BLaER1 (cell line): ENCODE measurements around the gene SLCO4A1.

Experiments
- H3K27ac ChIP-seq: shearing (Covaris generic); formaldehyde crosslinking; 2 replicates; pipeline ENCODE4 v1.8.1; 2022
- H3K27me3 ChIP-seq: shearing (Covaris generic); formaldehyde crosslinking; 2 replicates; pipeline ENCODE4 v1.8.1; 2022
- H3K36me3 ChIP-seq: shearing (Covaris generic); formaldehyde crosslinking; 2 replicates; pipeline ENCODE4 v1.8.1; 2022
- H3K4me1 ChIP-seq: shearing (Covaris generic); formaldehyde crosslinking; 2 replicates; pipeline ENCODE4 v1.8.1; 2022
- H3K4me2 ChIP-seq: shearing (Covaris generic); formaldehyde crosslinking; 2 replicates; pipeline ENCODE4 v1.8.1; 2022
- H3K4me3 ChIP-seq: shearing (Covaris generic); formaldehyde crosslinking; 2 replicates; pipeline ENCODE4 v1.8.1; 2022
- H3K9ac ChIP-seq: shearing (Covaris generic); formaldehyde crosslinking; 2 replicates; pipeline ENCODE4 v1.8.1; 2022
- H3K9me3 ChIP-seq: shearing (Covaris generic); formaldehyde crosslinking; 2 replicates; pipeline ENCODE4 v1.8.1; 2022
- H4K20me1 ChIP-seq: shearing (Covaris generic); formaldehyde crosslinking; 2 replicates; pipeline ENCODE4 v1.8.1; 2022
- Cebpa-rat ChIP-seq: shearing (Covaris generic); IDR thresholded peaks from 2 replicates; pipeline ENCODE4 v1.8.1; 2022

SLCO4A1 gene

DNA sequence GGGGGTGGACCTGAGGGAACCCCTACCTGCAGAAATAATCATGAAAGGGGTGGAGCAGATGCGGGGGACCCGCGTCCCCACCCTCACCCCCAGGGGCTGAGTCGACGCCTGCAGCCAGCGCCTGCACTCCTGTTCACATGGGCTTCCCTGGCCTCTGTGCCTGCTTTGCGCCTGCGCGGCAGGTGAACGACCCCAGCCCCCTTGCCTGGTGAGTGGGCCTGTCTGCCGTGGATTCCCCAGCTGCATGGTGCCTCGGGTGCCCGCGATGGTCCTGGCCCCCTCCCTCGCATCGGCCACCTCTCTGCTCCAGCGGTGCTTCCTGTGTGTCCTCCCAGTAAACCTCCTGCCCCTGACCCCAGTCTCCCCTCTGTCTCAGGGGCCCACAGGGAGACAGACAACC is 47.6 kb downstream of the SLCO4A1 start:
- H3K9ac ChIP-seq, result peak overlapping the region; percentile 41; the same call in 1 of the 2 replicates
- TF ChIP-seq Cebpa-rat, result no peak

DNA sequence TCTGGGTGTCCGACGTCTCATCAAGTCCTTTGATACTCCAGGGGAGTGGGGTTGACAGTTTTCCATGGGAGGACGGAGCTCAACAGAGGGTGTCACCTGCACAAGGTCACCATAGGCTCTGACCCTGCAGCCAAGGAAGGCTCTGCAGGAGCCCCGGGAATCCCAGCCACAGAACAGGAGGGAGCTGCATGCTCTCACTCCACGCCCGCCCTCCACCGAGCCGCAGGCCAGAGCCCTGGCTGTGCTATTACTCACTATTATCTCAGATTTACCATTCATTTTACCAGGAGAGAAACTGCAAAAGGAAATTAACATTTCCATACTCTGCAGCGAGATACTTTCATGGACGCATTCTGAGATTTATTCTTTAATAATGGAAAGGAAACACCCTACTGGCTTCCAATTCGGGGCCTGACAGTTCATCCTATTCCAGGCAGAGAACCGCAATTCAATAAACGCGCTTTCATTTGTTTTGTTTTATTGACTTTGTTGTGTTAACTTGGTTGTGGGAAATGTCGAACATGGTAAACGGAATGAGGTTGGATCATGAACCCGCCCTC is 48.0 kb downstream of the SLCO4A1 start:
- 0 out of 2 replicates have a peak overlapping the region, but pooled peaks have one; percentile 20 for H3K4me3 ChIP-seq
- no peaks in the 10 kb centered on the region for H3K9me3 ChIP-seq
- no peak for TF ChIP-seq Cebpa-rat
- no peaks in the 10 kb centered on the region for H3K27me3 ChIP-seq
- H3K9ac ChIP-seq, result 0 out of 2 replicates have a peak overlapping the region, but pooled peaks have one; percentile 41
- peaks cover 98% of the 10 kb centered on the region for H3K4me1 ChIP-seq
- peak overlapping the region; percentile 95 for H3K4me2 ChIP-seq
- H3K36me3 ChIP-seq, result no peaks in the 10 kb centered on the region
- no peaks in the 10 kb centered on the region for H4K20me1 ChIP-seq
- peak overlapping the region; percentile 71 for H3K27ac ChIP-seq

More for the DNA sequence above, 47.6 kb downstream of the SLCO4A1 start:
- peak overlapping the region; percentile 95 for H3K4me2 ChIP-seq
- H3K27ac ChIP-seq, result peak overlapping the region; percentile 62
- peaks cover 100% of the 10 kb centered on the region for H3K4me1 ChIP-seq
- no peaks in the 10 kb centered on the region for H4K20me1 ChIP-seq
- no peak overlapping the region for H3K4me3 ChIP-seq
- H3K9me3 ChIP-seq, result no peaks in the 10 kb centered on the region
- no peaks in the 10 kb centered on the region for H3K27me3 ChIP-seq
- H3K36me3 ChIP-seq, result no peaks in the 10 kb centered on the region

DNA sequence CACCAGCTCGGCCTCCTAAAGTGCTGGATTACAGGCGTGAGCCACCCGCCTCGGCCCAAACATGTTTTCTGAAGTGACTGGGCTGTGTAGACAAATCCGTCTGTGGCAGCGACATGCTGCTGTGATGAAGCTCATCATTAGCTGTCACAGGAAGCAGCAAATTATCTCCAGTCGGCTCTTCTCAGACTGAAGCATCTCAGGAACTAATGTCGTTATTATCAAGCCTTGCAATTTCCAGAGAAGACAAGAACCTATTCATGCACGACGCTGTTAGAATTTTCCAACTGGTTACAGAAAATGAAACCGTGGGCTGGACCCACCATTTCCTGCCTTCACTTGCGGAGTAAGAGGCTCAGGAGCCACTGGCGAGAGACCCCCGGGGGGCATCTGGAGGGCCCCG is 49.2 kb downstream of the SLCO4A1 start:
- 0 out of 2 replicates have a peak overlapping the region, but pooled peaks have one; percentile 12 for H3K4me3 ChIP-seq
- peak overlapping the region; percentile 71 for H3K27ac ChIP-seq
- no peaks in the 10 kb centered on the region for H4K20me1 ChIP-seq

DNA sequence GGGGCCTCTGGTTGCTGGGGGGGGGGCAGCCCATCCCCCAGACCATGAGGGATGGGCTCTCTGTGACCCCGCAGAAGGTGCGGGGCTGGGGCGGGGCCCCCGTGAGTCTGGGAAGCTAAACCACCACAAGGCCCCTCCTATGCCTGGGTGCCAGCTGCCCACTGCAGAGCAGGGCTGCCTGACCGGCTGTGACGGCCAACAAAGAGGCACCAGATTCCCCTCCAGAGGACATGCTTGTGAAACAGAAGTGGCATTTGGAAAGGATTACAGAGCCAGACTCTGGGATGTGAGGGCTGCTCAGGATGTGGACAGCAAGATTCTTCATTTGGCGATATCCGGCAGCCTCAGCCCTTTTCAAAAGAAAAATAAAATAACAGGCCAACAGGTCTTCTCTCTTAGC is 49.9 kb downstream of the SLCO4A1 start:
- Histone ChIP-seq H3K9ac (no peak overlapping the region), H3K27me3 (no peaks in the 10 kb centered on the region)
- no peak for TF ChIP-seq Cebpa-rat

More for the DNA sequence above, 49.2 kb downstream of the SLCO4A1 start:
- Histone ChIP-seq H3K9me3 (no peaks in the 10 kb centered on the region), H3K36me3 (no peaks in the 10 kb centered on the region), H3K27me3 (no peaks in the 10 kb centered on the region), H3K4me1 (peaks cover 86% of the 10 kb centered on the region), H3K9ac (no peak overlapping the region), H3K4me2 (peak overlapping the region; percentile 95)
- TF ChIP-seq Cebpa-rat, result no peak

DNA sequence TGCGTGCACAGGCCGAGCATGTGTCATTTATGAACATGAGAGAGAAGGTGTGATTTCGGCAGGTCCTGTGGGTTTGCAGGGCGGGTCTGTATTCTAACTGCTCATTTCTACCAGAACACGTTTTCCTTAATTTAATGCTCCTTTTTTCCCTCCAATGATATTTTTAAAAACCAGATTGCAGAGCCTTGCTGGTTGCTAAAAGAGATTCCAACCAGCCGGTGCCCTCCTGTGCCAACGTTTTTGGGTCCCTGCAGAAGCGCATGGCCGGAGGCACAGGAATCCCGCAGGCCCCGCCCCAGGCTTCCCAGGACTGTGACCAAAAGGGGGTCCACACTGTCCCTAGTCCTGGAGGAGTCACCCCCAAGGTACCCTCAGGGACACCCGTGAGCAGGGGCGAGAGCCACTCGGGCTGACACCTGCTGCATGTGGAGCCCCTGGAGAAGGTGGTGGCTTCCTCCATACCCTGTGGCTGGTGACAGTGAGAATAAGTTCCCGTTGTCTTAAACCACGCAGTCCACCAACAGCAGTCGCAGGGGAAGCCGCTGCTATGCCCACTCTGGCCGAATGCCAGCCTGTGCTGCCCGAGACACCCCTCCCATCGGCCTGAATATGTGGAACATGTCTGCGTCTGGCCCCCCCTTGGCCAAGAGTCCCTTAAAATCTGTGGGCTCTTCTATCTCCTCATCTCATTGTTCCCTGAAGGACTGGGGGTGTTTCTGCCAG is 50.7 kb downstream of the SLCO4A1 start:
- Histone ChIP-seq H3K4me3 (no peak overlapping the region), H3K9ac (no peak overlapping the region), H4K20me1 (no peaks in the 10 kb centered on the region), H3K4me1 (peaks cover 83% of the 10 kb centered on the region), H3K36me3 (no peaks in the 10 kb centered on the region), H3K9me3 (no peaks in the 10 kb centered on the region), H3K27me3 (no peaks in the 10 kb centered on the region), H3K4me2 (peak overlapping the region; percentile 95), H3K27ac (no peak overlapping the region)
- no peak for TF ChIP-seq Cebpa-rat

More for the DNA sequence above, 49.9 kb downstream of the SLCO4A1 start:
- Histone ChIP-seq H3K4me2 (peak overlapping the region; percentile 95), H3K4me3 (no peak overlapping the region), H3K36me3 (no peaks in the 10 kb centered on the region), H3K27ac (peak overlapping the region; percentile 71), H4K20me1 (no peaks in the 10 kb centered on the region), H3K4me1 (peaks cover 83% of the 10 kb centered on the region), H3K9me3 (no peaks in the 10 kb centered on the region)

DNA sequence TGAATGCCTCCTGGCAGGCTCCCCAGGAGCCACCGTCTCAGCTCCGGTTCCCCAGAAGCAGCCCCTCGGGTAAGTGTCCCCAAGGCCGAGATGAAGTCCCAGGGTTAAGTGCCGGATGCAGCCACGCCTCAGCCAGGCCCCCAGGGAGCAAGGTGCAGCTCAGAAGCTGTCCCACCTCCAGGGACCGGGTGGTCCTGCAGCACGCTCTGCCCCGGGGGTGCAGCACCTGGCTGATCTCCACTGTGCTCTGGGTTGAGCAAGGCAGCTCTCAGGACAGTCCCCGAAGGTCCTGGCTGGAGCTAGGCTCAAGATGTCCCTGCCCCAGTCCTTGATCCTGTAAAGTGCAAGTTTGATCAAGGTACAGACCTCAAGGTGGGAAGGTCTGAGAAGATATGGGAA is 51.2 kb downstream of the SLCO4A1 start:
- Histone ChIP-seq H3K9me3 (no peaks in the 10 kb centered on the region), H4K20me1 (no peaks in the 10 kb centered on the region), H3K4me2 (peak overlapping the region; percentile 95), H3K4me1 (peaks cover 80% of the 10 kb centered on the region), H3K9ac (no peak overlapping the region), H3K27me3 (no peaks in the 10 kb centered on the region), H3K27ac (no peak overlapping the region), H3K36me3 (no peaks in the 10 kb centered on the region), H3K4me3 (no peak overlapping the region)
- TF ChIP-seq Cebpa-rat, result no peak

DNA sequence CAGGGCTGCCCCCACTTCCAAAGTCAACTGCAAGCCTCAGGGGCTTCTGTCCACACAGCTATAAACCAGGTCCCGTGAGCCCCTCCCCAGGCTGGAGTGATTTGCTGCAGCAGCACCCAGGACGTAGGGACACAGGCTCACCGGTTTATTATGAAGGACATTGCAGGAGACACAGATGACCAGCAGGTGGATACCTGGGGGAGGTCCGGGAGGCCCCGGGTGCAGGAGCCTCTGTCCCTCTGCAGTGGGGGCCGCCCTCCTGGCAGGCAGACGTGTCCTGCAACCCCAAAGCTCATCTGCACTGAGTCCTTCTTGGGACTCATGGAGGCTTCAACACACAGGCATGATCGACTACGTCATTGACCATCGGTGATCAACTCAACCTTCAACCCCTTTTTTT is 51.8 kb downstream of the SLCO4A1 start:
- no peaks in the 10 kb centered on the region for H3K27me3 ChIP-seq
- no peaks in the 10 kb centered on the region for H3K36me3 ChIP-seq

DNA sequence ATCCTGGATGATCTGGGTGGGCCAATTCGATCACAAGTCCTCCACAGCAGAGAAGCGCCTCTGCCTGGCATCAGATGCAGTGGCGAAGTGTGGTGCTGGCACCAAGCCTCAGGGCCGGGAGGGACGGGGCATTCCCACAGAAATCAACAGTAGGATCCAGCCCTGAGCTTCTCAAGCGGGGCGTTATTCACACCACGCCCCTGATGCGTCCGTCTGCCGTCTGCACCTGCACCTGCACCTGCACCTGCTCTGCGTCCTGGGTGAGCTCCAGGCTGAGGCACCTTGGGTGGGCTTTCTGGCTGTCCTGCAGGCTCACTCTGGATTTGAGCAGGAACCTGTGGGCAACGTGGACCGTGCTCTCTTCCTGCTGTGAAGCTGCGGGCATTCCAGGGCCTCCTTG is 52.6 kb downstream of the SLCO4A1 start:
- TF ChIP-seq Cebpa-rat, result no peak
- Histone ChIP-seq H3K9me3 (no peaks in the 10 kb centered on the region), H3K27me3 (no peaks in the 10 kb centered on the region), H3K4me3 (no peak overlapping the region), H3K9ac (no peak overlapping the region), H3K4me1 (peaks cover 66% of the 10 kb centered on the region), H3K27ac (no peak overlapping the region), H4K20me1 (no peaks in the 10 kb centered on the region), H3K4me2 (peak overlapping the region; percentile 95), H3K36me3 (no peaks in the 10 kb centered on the region)

More for the DNA sequence above, 51.8 kb downstream of the SLCO4A1 start:
- H3K4me2 ChIP-seq, result peak overlapping the region; percentile 95
- peaks cover 74% of the 10 kb centered on the region for H3K4me1 ChIP-seq
- H3K9ac ChIP-seq, result no peak overlapping the region
- no peak for TF ChIP-seq Cebpa-rat
- H3K4me3 ChIP-seq, result no peak overlapping the region
- H3K9me3 ChIP-seq, result no peaks in the 10 kb centered on the region
- H3K27ac ChIP-seq, result no peak overlapping the region
- H4K20me1 ChIP-seq, result no peaks in the 10 kb centered on the region

DNA sequence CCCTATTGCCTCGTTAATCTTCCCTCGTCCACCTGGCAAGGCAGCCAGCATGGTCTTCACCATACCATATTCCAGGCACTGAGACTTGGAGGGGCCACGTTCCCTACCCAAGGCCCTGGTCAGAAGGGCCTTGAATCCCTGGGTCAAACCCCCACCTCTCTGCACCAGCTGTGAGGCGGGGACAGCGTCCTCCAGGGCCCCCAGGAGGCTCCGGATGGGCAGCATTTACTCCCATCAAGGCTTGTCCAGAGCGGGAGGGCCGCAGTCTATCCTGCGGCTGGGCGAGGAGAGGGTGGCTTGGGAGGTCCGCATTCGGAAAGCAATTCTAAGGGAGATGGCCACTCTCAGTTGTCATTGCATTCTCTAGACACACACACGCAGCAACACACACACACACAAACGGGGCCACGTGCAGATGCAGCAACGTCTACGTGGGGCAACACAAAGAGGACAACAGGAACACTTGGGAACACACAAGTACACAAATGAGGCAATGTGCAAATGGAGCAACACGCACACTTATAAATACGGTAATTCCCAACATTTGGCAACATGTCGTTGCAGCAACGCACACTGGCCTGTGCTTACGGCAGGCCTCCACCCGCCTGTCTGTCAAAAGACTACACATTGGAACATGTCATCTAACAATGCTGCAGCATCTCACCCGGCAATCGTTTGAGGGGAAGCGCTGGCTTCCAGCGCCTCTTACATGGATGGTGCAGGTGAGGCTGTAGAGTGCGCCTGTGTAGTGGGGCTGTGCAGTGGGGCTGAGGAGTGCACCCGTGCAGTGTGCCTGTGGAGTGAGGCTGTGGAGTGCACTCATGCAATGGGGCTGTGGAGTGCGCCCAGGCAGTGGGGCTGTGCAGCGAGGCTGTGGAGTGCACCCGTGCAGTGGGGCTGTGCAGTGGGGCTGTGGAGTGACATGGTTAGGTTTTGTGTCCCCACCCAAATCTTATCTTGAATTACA is 53.4 kb downstream of the SLCO4A1 start:
- H3K4me1 ChIP-seq, result peaks cover 58% of the 10 kb centered on the region
- TF ChIP-seq Cebpa-rat, result no peak
- no peak overlapping the region for H3K4me3 ChIP-seq
- no peaks in the 10 kb centered on the region for H3K27me3 ChIP-seq
- H3K9me3 ChIP-seq, result no peaks in the 10 kb centered on the region
- H3K27ac ChIP-seq, result no peak overlapping the region
- H4K20me1 ChIP-seq, result no peaks in the 10 kb centered on the region
- H3K4me2 ChIP-seq, result 0 out of 2 replicates have a peak overlapping the region, but pooled peaks have one; percentile 5
- H3K9ac ChIP-seq, result no peak overlapping the region
- no peaks in the 10 kb centered on the region for H3K36me3 ChIP-seq
